Kidney epithelial cell (primary cell): ENCODE data around the gene KCNQ5. TPM values are rescaled to one million over a fixed set of nuclear protein-coding genes. Genes with fewer than 3 reads are reported as not detected.

ENCODE experiments used
- DNase-seq: peaks from one replicate; pipeline ENCODE4 v3.0.0-alpha.2; 2010; ENCODE audit warnings: low read depth
- H3K27me3 ChIP-seq: 2 replicates; pipeline ENCODE4 v1.6.0; 2011; ENCODE audit warnings: low read length; ENCODE audit not compliant: control insufficient read depth, insufficient read depth
- H3K36me3 ChIP-seq: 2 replicates; pipeline ENCODE4 v1.5.1; 2011; ENCODE audit warnings: low read length; ENCODE audit not compliant: control insufficient read depth, insufficient read depth
- H3K4me3 ChIP-seq: 2 replicates; pipeline ENCODE4 v1.5.1; 2011; ENCODE audit warnings: low read depth, mild to moderate bottlenecking, control low read depth, low read length
- total RNA-seq: library from RNA; depleted of rRNA; stranded (reverse); fragments of >200 nt; gene quantifications from 2 replicates; pipeline ENCODE4 v1.2.3, GENCODE V29; 2015
- TF ChIP-seq, protein P1 (sequence below): IDR thresholded peaks from 2 replicates; pipeline ENCODE4 v1.5.1; 2011; ENCODE audit warnings: mild to moderate bottlenecking, moderate library complexity, low read length, control low read depth, inconsistent platforms; ENCODE audit not compliant: insufficient read depth, poor library complexity, severe bottlenecking

KCNQ5 gene
- total RNA-seq, 1 donor from 2014 or later, result 1.9 TPM

DNA sequence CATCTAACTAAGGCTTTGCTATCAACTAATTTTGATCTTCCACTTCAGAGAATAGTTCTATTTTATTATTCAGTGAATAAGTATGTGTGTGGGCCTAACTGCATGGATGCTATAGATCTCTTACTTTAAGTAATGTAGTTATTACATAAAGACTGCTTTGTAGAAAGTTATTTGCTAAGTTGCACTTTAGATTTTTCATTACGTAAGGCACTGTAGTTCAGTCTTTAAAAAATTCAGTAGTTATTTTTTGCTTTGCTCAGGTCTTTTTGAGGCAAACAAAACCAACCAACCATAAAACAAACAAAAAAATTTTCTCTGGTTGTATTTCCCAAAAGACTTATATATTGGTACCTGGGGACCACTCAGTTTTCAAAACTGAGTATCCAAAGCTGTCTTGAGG lies 53.0 kb downstream of the KCNQ5 start:
- Histone ChIP-seq H3K4me3 (no peak overlapping the region), H3K27me3 (no peaks in the 10 kb centered on the region), H3K36me3 (no peaks in the 10 kb centered on the region)
- TF ChIP-seq, protein P1, sequence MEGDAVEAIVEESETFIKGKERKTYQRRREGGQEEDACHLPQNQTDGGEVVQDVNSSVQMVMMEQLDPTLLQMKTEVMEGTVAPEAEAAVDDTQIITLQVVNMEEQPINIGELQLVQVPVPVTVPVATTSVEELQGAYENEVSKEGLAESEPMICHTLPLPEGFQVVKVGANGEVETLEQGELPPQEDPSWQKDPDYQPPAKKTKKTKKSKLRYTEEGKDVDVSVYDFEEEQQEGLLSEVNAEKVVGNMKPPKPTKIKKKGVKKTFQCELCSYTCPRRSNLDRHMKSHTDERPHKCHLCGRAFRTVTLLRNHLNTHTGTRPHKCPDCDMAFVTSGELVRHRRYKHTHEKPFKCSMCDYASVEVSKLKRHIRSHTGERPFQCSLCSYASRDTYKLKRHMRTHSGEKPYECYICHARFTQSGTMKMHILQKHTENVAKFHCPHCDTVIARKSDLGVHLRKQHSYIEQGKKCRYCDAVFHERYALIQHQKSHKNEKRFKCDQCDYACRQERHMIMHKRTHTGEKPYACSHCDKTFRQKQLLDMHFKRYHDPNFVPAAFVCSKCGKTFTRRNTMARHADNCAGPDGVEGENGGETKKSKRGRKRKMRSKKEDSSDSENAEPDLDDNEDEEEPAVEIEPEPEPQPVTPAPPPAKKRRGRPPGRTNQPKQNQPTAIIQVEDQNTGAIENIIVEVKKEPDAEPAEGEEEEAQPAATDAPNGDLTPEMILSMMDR, result no peak
- DNase-seq, result no peak

DNA sequence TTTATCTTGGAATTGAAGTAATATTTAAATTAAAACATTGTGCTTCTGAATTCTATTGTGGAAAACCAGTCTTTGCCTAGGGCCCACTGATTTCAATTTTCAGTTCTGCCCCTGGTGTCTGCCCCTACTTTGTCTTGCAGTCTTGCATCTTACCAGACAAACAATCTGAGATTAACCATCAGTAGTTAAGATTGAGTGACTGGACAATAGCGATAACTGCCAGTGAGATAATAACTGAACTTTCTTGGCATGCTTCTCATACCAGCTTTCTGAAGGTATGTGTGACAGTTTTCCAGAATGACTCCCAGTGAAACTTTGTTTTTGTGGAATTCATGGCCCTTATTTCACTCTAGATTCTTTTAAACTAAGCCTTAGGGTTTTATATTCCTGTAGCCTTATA lies 53.5 kb downstream of the KCNQ5 start:
- TF ChIP-seq, protein P1, result no peak
- Histone ChIP-seq H3K27me3 (no peaks in the 10 kb centered on the region), H3K36me3 (no peaks in the 10 kb centered on the region), H3K4me3 (no peak overlapping the region)
- no peak for DNase-seq

DNA sequence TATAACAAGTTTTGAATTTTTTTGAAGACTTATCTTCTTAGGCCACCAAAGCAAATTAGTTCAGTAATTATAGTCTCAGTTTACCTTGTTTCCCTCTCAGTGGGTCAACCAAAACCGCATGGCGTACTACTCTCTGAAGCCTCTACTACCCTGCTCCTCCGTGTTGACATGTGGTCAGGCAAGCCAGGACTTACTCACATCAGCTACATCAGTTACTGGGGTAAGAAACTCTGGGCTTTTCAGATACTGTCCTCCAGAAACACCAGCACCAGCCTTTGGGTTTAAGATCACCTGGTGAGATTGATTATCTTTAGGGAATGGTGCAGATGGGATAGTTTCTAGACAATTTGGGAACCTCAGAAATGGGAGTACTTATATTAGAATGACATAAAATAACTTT lies 55.1 kb downstream of the KCNQ5 start:
- Histone ChIP-seq H3K36me3 (no peaks in the 10 kb centered on the region), H3K4me3 (no peak overlapping the region), H3K27me3 (no peaks in the 10 kb centered on the region)
- TF ChIP-seq, protein P1, result no peak
- DNase-seq, result no peak

DNA sequence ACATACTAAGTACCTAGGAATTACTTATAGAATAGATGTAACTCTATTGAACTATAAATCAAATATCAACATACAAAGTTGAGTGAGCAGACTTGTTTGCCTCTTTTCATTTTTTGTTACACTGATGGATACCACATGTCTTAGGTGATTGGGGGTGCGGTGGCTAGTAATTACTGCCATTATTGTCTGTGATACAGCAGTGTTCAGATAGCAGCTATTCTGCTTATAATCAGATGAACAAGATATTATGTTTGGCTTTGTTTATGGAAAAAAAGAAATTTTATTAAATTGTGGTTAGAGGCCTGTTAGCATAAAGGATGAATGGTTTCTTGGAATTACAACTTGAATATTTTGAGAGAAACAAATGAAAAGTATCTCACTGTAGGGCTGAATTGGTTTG lies 55.9 kb downstream of the KCNQ5 start:
- TF ChIP-seq, protein P1, result no peak
- DNase-seq, result no peak
- no peaks in the 10 kb centered on the region for H3K27me3 ChIP-seq
- H3K36me3 ChIP-seq, result no peaks in the 10 kb centered on the region
- H3K4me3 ChIP-seq, result no peak overlapping the region

DNA sequence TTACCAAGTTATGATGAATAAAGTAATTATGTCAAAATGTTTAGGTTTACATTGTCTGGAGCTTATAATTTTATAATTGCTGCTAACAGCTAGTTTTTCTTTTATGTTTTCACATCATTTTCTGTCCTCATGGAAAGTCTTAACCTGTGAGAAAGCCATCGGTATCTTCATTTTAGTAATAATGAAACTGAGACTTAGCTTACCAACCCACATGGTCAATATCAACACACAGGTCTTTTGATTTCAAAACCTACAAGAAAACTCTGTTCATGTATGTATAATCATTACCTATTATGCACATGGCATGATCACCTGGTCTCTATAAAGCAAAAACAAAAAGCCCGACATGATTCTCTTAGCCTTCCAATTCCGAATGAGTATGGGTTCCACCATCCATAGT lies 61.9 kb downstream of the KCNQ5 start:
- TF ChIP-seq, protein P1, result no peak
- DNase-seq, result no peak
- no peaks in the 10 kb centered on the region for H3K36me3 ChIP-seq

DNA sequence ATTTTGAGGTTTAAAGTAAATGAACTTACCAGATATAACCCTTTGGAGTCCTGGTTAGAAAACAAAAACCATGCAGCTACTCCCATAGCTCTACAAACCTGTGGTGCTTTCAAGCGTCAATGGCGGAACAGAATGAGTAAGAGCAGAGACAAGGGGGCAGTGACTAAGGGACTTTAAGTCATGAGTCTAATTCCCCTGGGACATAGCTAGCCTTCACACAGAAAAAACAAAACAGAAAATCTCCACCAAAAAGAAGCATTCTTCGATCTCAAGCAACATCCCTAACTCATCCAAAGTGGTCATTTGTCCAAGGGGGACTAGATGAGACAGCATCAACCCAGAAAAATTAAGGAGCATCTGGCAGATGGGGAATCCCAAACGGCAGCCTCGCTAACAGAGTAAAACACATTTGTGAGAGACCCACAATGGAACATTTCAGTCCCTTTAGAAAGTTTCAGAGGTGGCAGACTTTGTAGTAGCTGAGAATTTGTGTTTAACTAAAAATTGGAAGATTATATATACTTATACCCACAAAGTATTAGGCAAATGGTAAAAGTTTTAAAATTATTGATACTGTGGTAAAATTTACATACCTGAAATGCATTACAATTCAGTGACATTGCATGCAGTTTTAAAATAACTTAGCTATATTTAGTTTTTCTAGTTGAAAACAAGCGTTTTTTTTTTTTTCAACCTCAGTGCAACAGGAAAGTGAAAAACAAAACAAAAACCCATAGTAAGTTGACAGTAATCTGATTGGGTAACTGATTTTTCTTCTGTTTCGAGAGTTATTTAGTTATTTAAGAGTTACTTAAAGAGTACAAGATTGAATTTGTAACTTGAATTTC lies 67.5 kb downstream of the KCNQ5 start:
- H3K27me3 ChIP-seq, result no peaks in the 10 kb centered on the region
- no peak overlapping the region for H3K4me3 ChIP-seq
- TF ChIP-seq, protein P1, result no peak
- no peak for DNase-seq
- H3K36me3 ChIP-seq, result no peaks in the 10 kb centered on the region

More for the DNA sequence above, 61.9 kb downstream of the KCNQ5 start:
- H3K4me3 ChIP-seq, result no peak overlapping the region
- H3K27me3 ChIP-seq, result no peaks in the 10 kb centered on the region
